Measurements from ENCODE around the gene MYL3. TPM values are rescaled to one million over a fixed set of nuclear protein-coding genes. Genes with fewer than 3 reads are reported as not detected.

Gene MYL3
- total RNA-seq, 4 donors from 2014 or later, result 5.4 to 17.1 (median 8.6) TPM

DNA sequence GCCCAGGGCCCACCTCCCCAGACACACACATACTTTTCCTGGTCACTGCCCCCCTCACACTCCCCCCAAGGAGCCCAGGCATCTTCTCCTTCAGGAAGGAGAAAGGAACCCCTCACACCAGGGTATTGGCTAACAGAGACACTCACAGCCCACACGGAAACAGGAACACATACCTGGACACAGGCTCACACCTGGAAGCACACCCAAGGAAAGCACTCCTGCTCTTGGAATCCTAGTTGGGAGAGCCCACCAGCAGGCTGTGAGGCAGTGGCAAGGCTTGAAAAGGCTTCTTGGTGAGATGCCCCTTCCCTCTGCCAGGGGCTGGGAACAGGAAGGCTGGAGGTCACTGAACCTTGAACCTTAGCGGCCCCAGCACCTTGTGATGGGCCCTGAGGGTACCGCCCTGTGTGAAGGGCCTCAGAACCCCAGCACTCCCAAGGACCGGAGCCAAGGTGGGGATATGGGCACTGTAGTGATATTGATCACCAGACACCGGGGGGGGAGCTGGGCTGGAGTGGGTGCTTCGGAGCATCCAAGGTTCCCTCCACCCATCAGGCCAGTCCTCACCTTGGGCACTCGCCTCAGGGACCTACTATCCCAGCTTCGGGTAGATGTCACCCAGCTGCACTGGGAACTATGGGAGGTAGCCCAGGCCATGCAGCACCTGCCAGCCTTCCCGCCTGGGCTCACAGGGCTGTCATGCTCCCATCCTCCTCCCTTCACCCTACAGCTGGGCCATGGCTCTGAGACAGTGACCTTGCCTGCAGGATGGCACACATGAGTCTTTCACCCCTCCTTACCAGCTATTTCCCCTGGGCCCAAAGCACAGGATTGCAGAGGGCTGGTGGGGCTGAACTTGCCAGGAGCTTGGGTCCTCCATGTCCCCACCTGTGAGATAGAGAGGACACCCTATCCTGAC lies 16.4 kb downstream of the MYL3 start:
- H3K27ac ChIP-seq, result peak overlapping the region; percentile 77 to 88 (median 78)
- H3K36me3 ChIP-seq, result no peaks in the 10 kb centered on the region
- no peak for DNase-seq (ENCODE audit: low spot score in 2 of 2)
- peak overlapping the region; percentile 36 to 69 (median 51) for H3K4me3 ChIP-seq
- TF ChIP-seq, protein P1, sequence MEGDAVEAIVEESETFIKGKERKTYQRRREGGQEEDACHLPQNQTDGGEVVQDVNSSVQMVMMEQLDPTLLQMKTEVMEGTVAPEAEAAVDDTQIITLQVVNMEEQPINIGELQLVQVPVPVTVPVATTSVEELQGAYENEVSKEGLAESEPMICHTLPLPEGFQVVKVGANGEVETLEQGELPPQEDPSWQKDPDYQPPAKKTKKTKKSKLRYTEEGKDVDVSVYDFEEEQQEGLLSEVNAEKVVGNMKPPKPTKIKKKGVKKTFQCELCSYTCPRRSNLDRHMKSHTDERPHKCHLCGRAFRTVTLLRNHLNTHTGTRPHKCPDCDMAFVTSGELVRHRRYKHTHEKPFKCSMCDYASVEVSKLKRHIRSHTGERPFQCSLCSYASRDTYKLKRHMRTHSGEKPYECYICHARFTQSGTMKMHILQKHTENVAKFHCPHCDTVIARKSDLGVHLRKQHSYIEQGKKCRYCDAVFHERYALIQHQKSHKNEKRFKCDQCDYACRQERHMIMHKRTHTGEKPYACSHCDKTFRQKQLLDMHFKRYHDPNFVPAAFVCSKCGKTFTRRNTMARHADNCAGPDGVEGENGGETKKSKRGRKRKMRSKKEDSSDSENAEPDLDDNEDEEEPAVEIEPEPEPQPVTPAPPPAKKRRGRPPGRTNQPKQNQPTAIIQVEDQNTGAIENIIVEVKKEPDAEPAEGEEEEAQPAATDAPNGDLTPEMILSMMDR (IDR thresholded peaks at IDR 0.05), result no peak
- TF ChIP-seq POLR2A (IDR thresholded peaks at IDR 0.05), result no peak
- no peak for TF ChIP-seq EP300 (IDR thresholded peaks at IDR 0.05)
- H3K9me3 ChIP-seq, result peaks cover 0 to 15% (median 0%) of the 10 kb centered on the region in 4 donors
- 96 to 97% methylated on average over 6 to 7 of the region's 9 CpGs for WGBS, 2 donors
- peaks cover 0 to 44% (median 11%) of the 10 kb centered on the region in 4 donors for H3K4me1 ChIP-seq
- H3K27me3 ChIP-seq, result no peaks in the 10 kb centered on the region

DNA sequence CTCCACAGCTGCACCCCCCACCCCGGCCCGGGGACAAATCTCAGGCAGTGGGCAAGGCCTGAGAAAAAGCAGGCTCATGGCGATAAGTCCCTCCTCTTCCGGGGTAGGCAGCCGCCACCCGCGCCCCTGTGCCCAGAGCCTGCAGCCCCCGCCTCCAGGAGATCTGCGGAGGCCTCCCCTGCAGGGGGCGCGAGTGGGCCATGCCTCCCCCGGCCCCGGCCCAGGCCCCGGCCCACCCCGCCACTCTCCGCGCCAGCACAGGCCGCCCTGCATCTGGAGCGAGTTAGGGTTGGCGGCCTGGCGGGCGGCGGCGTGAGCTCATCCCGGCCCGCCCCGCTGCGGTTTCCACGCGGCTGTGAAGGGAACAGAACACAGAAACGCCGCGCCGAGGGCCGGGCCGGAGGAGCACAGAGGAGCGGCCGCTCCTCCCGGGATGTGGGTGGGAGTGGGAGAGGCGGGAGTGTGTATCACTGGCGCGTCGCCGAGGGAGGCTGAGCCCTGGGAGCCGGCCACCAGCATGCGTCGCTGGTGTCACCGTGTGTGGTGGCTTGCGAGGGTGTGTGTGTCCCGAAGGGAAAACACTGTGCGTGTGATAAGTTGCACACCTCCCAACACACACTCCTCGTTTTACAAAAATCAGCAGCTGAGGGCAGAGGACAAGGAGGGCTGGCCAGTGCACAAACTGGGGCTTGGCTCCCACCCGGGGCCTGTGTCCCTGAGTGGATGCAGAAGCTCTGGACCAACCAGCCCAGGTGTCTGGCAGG lies 17.2 kb downstream of the MYL3 start:
- TF ChIP-seq POLR2A (IDR thresholded peaks at IDR 0.05) (no peak), EP300 (IDR thresholded peaks at IDR 0.05) (peak in 1 of 2 donors; percentile 55)
- TF ChIP-seq, protein P1 (IDR thresholded peaks at IDR 0.05), result peak; percentile 54 to 78 (median 59)
- DNase-seq (ENCODE audit: low spot score in 2 of 2), result peak; percentile 65 to 72
- H3K27ac ChIP-seq, result peak overlapping the region; percentile 77 to 88 (median 78)
- H3K4me3 ChIP-seq, result peak overlapping the region; percentile 36 to 69 (median 51)
- no peaks in the 10 kb centered on the region for H3K27me3 ChIP-seq
- WGBS, 2 donors, result 2% methylated on average over 19 to 20 of the region's 53 CpGs
- H3K36me3 ChIP-seq, result no peaks in the 10 kb centered on the region
- peaks cover 0 to 44% (median 11%) of the 10 kb centered on the region in 4 donors for H3K4me1 ChIP-seq
- peaks cover 0 to 24% (median 1%) of the 10 kb centered on the region in 4 donors for H3K9me3 ChIP-seq

DNA sequence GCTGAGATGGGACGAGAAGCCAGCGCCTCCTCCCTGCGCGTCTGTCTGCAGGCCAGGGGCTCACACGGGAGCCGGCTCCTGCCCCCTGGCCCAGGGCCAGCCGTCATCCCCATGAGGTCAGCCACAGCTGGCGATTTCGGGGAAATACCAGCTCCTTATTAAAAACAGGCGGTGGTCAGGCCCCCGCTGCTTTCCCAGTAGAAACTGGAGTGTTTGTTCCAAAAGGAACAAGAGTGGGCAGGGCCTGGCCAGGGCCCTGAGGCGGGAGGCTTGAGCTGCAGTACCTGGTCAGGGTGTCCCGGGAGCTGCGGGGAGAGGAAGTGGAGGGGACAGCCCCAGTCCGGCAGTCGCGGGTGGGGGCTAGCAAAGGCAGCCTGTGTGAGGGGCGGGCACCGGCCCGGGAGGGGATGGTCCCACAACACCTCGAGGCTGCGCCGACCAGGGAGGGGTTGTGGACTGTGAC lies 17.8 kb downstream of the MYL3 start:
- no peaks in the 10 kb centered on the region for H3K27me3 ChIP-seq

DNA sequence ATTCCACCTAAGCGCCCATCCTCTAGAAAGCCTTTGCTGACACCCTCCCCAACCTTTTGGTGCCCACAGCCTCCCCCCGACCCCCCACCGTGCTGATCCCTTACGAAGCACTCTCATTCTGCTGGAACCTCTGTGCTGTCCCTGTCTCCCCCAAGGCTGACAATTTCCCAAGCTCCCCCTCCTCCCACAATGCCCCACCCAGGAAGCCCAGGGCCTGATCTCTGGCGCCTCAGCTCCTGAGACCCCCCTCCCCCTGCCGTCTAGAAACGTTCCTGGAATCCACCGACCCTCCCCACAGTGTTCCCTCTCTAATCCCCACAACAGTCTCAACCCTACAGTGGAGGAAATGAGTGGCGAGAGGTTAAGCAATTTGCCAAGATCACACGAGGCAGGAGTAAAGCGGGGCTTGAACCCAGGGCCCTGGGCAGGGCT lies 18.3 kb downstream of the MYL3 start:
- WGBS, 2 donors, result 24 to 26% methylated on average over 11 of the region's 11 CpGs
- TF ChIP-seq, protein P1 (IDR thresholded peaks at IDR 0.05), result no peak
- TF ChIP-seq POLR2A (IDR thresholded peaks at IDR 0.05) (no peak), EP300 (IDR thresholded peaks at IDR 0.05) (no peak)
- Histone ChIP-seq H3K4me3 (peak overlapping the region; percentile 36 to 69 (median 51)), H3K27me3 (no peaks in the 10 kb centered on the region), H3K27ac (peak overlapping the region; percentile 77 to 88 (median 78)), H3K4me1 (peaks cover 0 to 44% (median 11%) of the 10 kb centered on the region in 4 donors), H3K9me3 (peaks cover 0 to 35% (median 6%) of the 10 kb centered on the region in 4 donors), H3K36me3 (no peaks in the 10 kb centered on the region)
- no peak for DNase-seq (ENCODE audit: low spot score in 2 of 2)

More for the DNA sequence above, 17.8 kb downstream of the MYL3 start:
- 0 to 3% methylated on average over 7 to 20 of the region's 23 CpGs for WGBS, 2 donors
- Histone ChIP-seq H3K4me1 (peaks cover 0 to 44% (median 11%) of the 10 kb centered on the region in 4 donors), H3K36me3 (no peaks in the 10 kb centered on the region), H3K27ac (peak overlapping the region; percentile 77 to 88 (median 78)), H3K4me3 (peak overlapping the region; percentile 36 to 69 (median 51)), H3K9me3 (peaks cover 0 to 30% (median 4%) of the 10 kb centered on the region in 4 donors)
- peak; percentile 67 to 88 for TF ChIP-seq EP300 (IDR thresholded peaks at IDR 0.05)
- no peak for TF ChIP-seq POLR2A (IDR thresholded peaks at IDR 0.05)
- peak; percentile 72 to 81 for DNase-seq (ENCODE audit: low spot score in 2 of 2)

DNA sequence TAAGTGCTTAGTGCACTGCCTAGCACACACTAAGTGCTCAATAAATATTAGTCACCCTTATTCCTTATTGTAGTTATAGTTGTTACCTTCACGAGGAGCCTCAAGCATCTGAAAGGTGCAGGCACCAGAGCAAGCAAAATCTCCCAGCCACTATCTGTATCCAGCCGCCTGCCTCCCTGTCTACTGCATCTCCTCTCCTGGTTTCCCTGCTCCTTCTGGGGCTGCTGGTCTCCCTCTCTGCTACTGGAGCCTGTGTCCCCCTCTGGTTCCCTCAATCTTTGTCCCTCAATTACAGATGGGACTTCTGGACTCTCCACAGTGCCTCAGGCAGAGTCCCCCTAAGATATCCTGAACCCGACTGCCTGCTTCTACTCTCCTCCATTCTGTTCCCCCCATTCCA lies 18.8 kb downstream of the MYL3 start:
- 70 to 82% methylated on average over 3 of the region's 3 CpGs for WGBS, 2 donors
- Histone ChIP-seq H3K4me1 (peaks cover 0 to 44% (median 11%) of the 10 kb centered on the region in 4 donors), H3K36me3 (no peaks in the 10 kb centered on the region), H3K4me3 (no peak overlapping the region), H3K9me3 (peaks cover 0 to 40% (median 8%) of the 10 kb centered on the region in 4 donors), H3K27me3 (no peaks in the 10 kb centered on the region), H3K27ac (peak overlapping the region in 2 of 4 donors; percentile 79 to 88)
- no peak for DNase-seq (ENCODE audit: low spot score in 2 of 2)
- no peak for TF ChIP-seq EP300 (IDR thresholded peaks at IDR 0.05)
- TF ChIP-seq, protein P1 (IDR thresholded peaks at IDR 0.05), result no peak
- TF ChIP-seq POLR2A (IDR thresholded peaks at IDR 0.05), result no peak
